PC-3 (cell line): Measurements from ENCODE around the gene RIN1. TPM values are rescaled to one million over a fixed set of nuclear protein-coding genes. Genes with fewer than 3 reads are reported as not detected.

ENCODE experiments used
- ATAC-seq: fragments of 200-7000 bp; cut with Tn5 transposase; 2 replicates; pipeline ENCODE4 v1.9.1; 2020; ENCODE audit warnings: mild to moderate bottlenecking, moderate library complexity
- BruUV-seq: library from RNA; stranded (reverse); fragments of 400-500 nt; replicated peaks from 2 replicates; lab custom pipeline; 2021; lab: Mats Ljungman, UMichigan
- CTCF ChIA-PET: fragments of 300-600 bp; sonication (Branson Sonifier 250); formaldehyde crosslinking; loops from one replicate; lab custom pipeline; 2022; ENCODE audit warnings: antibody characterized with exemption; lab: Charles Lee
- POLR2A ChIA-PET: fragments of 300-600 bp; sonication (Branson Sonifier 250); formaldehyde crosslinking; loops from one replicate; lab custom pipeline; 2022; ENCODE audit warnings: antibody characterized with exemption; ENCODE audit not compliant: unreplicated experiment; lab: Charles Lee
- DNase-seq: peaks from one replicate; pipeline ENCODE4 v3.0.0-alpha.2; 2015
- H2AFZ ChIP-seq: fragments of 300-600 bp; sonication (generic); 2 replicates; pipeline ENCODE4 v1.6.0; 2016; ENCODE audit warnings: antibody characterized with exemption, low read length
- H3F3A ChIP-seq: fragments of 300-600 bp; sonication (generic); one replicate; pipeline ENCODE4 v1.6.0; 2017; ENCODE audit warnings: antibody characterized with exemption, low read length, control low read depth, mild to moderate bottlenecking; ENCODE audit not compliant: unreplicated experiment
- H3K27ac ChIP-seq: fragments of 300-600 bp; sonication (generic); 2 replicates; pipeline ENCODE4 v1.5.1; 2016; ENCODE audit warnings: mild to moderate bottlenecking, low read length
- H3K27me3 ChIP-seq: fragments of 300-600 bp; sonication (generic); 2 replicates; pipeline ENCODE4 v1.6.1; 2016; ENCODE audit warnings: low read length, mixed read lengths
- H3K36me3 ChIP-seq: fragments of 300-600 bp; sonication (generic); 2 replicates; pipeline ENCODE4 v1.6.1; 2016; ENCODE audit warnings: low read depth, mixed run types, low read length, mixed read lengths
- H3K4me1 ChIP-seq: fragments of 300-600 bp; sonication (generic); 2 replicates; pipeline ENCODE4 v1.5.1; 2016; ENCODE audit warnings: low read length; ENCODE audit not compliant: insufficient read depth
- H3K4me2 ChIP-seq: fragments of 300-600 bp; sonication (generic); 2 replicates; pipeline ENCODE4 v1.6.0; 2016; ENCODE audit warnings: low read length
- H3K4me3 ChIP-seq: fragments of 300-600 bp; sonication (generic); 2 replicates; pipeline ENCODE4 v1.5.1; 2016; ENCODE audit warnings: mild to moderate bottlenecking, low read length, mixed read lengths
- H3K79me2 ChIP-seq: fragments of 300-600 bp; sonication (generic); 2 replicates; pipeline ENCODE4 v1.6.1; 2017; ENCODE audit warnings: low read length, mixed read lengths
- H3K9ac ChIP-seq: fragments of 300-600 bp; sonication (generic); 2 replicates; pipeline ENCODE4 v1.6.0; 2016; ENCODE audit warnings: mild to moderate bottlenecking, low read length
- H3K9me2 ChIP-seq: fragments of 300-600 bp; sonication (generic); replicated peaks from 2 replicates; pipeline ENCODE4 v1.6.1; 2016; ENCODE audit warnings: mixed run types, low read length, mixed read lengths
- H3K9me3 ChIP-seq: fragments of 300-600 bp; sonication (generic); 2 replicates; pipeline ENCODE4 v1.6.1; 2016; ENCODE audit warnings: low read length, mixed read lengths
- H4K20me1 ChIP-seq: fragments of 300-600 bp; sonication (generic); 2 replicates; pipeline ENCODE4 v1.6.1; 2016; ENCODE audit warnings: low read length, mixed read lengths
- EZH2 ChIP-seq: fragments of 300-600 bp; sonication (generic); IDR thresholded peaks from one replicate; pipeline ENCODE4 v1.6.1; 2017; ENCODE audit warnings: antibody characterized with exemption, mild to moderate bottlenecking, low read length; ENCODE audit not compliant: unreplicated experiment
- EZH2phosphoT487 ChIP-seq: fragments of 300-600 bp; sonication (generic); IDR thresholded peaks from 2 replicates; pipeline ENCODE4 v1.6.1; 2018; ENCODE audit warnings: mild to moderate bottlenecking, antibody characterized with exemption, low read length, borderline replicate concordance
- intact Hi-C: fragments of 100-400 bp; cut with micrococcal nuclease; formaldehyde crosslinking; loops from 2 replicates; pipeline ENCODE4 v1.9.0; 2023
- total RNA-seq: library from RNA; depleted of rRNA; stranded (reverse); fragments of >200 nt; gene quantifications from 2 replicates; pipeline ENCODE4 v1.2.3, GENCODE V29; 2014
- TF ChIP-seq, protein P1 (sequence below): fragments of 300-600 bp; sonication (generic); conservative IDR thresholded peaks from 2 replicates; pipeline ENCODE4 v1.5.1; 2017; ENCODE audit warnings: antibody characterized with exemption, low read depth, mild to moderate bottlenecking, low read length

The RIN1 gene
- total RNA-seq, 1 experiment from 2014 or later = 41.2 TPM

DNA sequence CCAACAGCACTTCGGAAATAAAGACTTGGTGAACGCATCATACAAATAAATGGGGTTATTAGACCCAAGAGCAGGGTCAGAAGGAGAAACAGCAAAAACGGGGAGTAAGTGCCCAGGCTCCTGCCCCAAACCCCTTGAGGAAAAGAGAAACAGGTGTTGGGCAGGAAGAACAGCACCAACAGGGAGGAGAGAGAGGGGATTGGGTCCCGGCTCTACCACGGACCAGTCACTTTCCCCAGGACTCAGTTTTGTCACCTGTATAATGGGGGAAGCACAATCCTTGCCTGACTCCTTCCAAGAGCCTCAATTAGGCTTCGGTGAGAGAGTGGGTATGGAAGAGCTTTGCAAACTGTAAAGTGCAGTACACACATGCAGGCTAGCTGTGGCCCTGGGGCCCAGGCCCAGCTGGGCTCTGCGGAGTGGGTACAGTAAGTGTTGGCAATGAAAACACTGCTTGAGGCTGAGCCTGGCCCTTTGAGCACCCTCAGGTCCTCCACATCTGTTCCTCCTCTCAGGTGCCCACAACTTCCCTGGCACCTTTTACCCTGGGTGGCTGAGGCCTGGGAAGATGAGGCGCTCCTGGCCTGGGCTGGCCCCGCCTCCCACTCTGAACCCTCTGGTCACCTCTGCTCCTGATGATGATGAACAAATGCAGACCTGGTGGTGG is 26.4 kb upstream of the RIN1 start:
- CTCF ChIA-PET = no interaction called here
- no TSS peak for BruUV-seq
- no peak for ATAC-seq

DNA sequence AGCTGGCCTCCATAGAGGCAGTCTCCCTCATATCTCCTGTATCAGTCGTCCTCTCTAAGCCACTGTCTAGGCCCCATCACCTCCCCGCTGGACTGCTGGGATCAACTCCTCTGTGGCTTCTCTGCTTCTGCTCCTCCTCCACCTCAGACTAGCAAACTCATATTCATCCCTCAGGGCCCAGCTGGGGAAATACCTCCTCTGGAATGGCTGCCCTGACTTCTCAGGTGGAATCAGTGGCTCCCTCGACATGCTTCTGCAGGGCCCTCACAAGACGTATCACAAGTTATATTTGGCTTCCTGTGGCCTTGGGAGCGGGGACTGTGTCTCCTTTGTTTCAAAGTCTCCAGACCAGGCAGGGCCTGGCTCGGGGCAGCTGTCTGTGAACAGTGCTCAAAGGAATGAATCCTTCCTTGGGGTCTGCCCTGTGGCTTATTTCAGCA is 25.3 kb upstream of the RIN1 start:
- no peaks in the 10 kb centered on the region for H4K20me1 ChIP-seq
- CTCF ChIA-PET = no interaction called here
- intact Hi-C loops = no loop called here
- TF ChIP-seq, protein P1, sequence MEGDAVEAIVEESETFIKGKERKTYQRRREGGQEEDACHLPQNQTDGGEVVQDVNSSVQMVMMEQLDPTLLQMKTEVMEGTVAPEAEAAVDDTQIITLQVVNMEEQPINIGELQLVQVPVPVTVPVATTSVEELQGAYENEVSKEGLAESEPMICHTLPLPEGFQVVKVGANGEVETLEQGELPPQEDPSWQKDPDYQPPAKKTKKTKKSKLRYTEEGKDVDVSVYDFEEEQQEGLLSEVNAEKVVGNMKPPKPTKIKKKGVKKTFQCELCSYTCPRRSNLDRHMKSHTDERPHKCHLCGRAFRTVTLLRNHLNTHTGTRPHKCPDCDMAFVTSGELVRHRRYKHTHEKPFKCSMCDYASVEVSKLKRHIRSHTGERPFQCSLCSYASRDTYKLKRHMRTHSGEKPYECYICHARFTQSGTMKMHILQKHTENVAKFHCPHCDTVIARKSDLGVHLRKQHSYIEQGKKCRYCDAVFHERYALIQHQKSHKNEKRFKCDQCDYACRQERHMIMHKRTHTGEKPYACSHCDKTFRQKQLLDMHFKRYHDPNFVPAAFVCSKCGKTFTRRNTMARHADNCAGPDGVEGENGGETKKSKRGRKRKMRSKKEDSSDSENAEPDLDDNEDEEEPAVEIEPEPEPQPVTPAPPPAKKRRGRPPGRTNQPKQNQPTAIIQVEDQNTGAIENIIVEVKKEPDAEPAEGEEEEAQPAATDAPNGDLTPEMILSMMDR = no peak
- TF ChIP-seq EZH2phosphoT487 (no peak), EZH2 (no peak)
- H3K27ac ChIP-seq = no peak overlapping the region
- ATAC-seq = no peak
- no peak overlapping the region for H3K4me2 ChIP-seq
- H3K4me3 ChIP-seq = no peak overlapping the region
- no peak for DNase-seq
- no peaks in the 10 kb centered on the region for H3K4me1 ChIP-seq
- peaks cover 12% of the 10 kb centered on the region; the same call in 1 of the 2 replicates for H3K36me3 ChIP-seq
- H3K9me3 ChIP-seq = no peaks in the 10 kb centered on the region
- peaks cover 6% of the 10 kb centered on the region for H3F3A ChIP-seq
- no peak overlapping the region for H3K9ac ChIP-seq
- no peaks in the 10 kb centered on the region for H3K9me2 ChIP-seq
- H2AFZ ChIP-seq = no peak overlapping the region
- H3K27me3 ChIP-seq = no peaks in the 10 kb centered on the region
- POLR2A ChIA-PET = no interaction called here
- H3K79me2 ChIP-seq = no peaks in the 10 kb centered on the region
- no TSS peak for BruUV-seq

More for the DNA sequence above, 26.4 kb upstream of the RIN1 start:
- no peak overlapping the region for H3K27ac ChIP-seq
- H3F3A ChIP-seq = peaks cover 6% of the 10 kb centered on the region
- no peaks in the 10 kb centered on the region for H3K4me1 ChIP-seq
- H3K9me2 ChIP-seq = no peaks in the 10 kb centered on the region
- no peaks in the 10 kb centered on the region for H4K20me1 ChIP-seq
- H3K4me3 ChIP-seq = no peak overlapping the region
- H3K27me3 ChIP-seq = no peaks in the 10 kb centered on the region
- H3K79me2 ChIP-seq = no peaks in the 10 kb centered on the region
- no peaks in the 10 kb centered on the region for H3K9me3 ChIP-seq
- H2AFZ ChIP-seq = no peak overlapping the region
- no peak for TF ChIP-seq EZH2phosphoT487
- TF ChIP-seq, protein P1 = no peak
- no peak for TF ChIP-seq EZH2
- no peak for DNase-seq
- intact Hi-C loops = no loop called here
- H3K36me3 ChIP-seq = peaks cover 22% of the 10 kb centered on the region
- POLR2A ChIA-PET = no interaction called here
- no peak overlapping the region for H3K4me2 ChIP-seq
- H3K9ac ChIP-seq = no peak overlapping the region

GRCh38 chr11:66360406-66361073 is 24.3 kb upstream of the RIN1 start:
- Histone ChIP-seq H3K27ac (no peak overlapping the region), H3K4me3 (no peak overlapping the region), H3K36me3 (peaks cover 12% of the 10 kb centered on the region; the same call in 1 of the 2 replicates), H3K79me2 (no peaks in the 10 kb centered on the region), H3K9me3 (no peaks in the 10 kb centered on the region), H3K9ac (no peak overlapping the region), H3F3A (peaks cover 6% of the 10 kb centered on the region), H4K20me1 (no peaks in the 10 kb centered on the region), H3K27me3 (no peaks in the 10 kb centered on the region), H3K9me2 (no peaks in the 10 kb centered on the region), H2AFZ (no peak overlapping the region), H3K4me1 (no peaks in the 10 kb centered on the region), H3K4me2 (no peak overlapping the region)
- ChIA-PET CTCF (interaction anchor here (0.7 kb wide), 1 partner anchor 49 kb away, joined by 4 read pairs; no protein-coding TSS in a partner anchor), POLR2A (no interaction called here)
- BruUV-seq = no TSS peak
- TF ChIP-seq EZH2phosphoT487 (no peak), EZH2 (no peak)
- TF ChIP-seq, protein P1 = no peak
- no peak for ATAC-seq
- DNase-seq = no peak
- intact Hi-C loops = no loop called here
